HEK293 (cell line): ENCODE data around the gene ZSCAN16.
A peak's percentile ranks its signal among the peaks of the same experiment; 100 is the strongest.

Experiments used
- CTCF ChIA-PET: fragments of 350-600 bp; formaldehyde crosslinking; extraction: SDS; loops from one replicate; lab custom pipeline; 2021; ENCODE audit warnings: antibody characterized with exemption; lab: Yijun Ruan, JAX
- POLR2A ChIA-PET: fragments of 300-600 bp; formaldehyde crosslinking; extraction: SDS; loops from one replicate; lab custom pipeline; 2020; ENCODE audit warnings: antibody characterized with exemption, inconsistent platforms; lab: Yijun Ruan, JAX
- H3K27ac ChIP-seq: fragments of 200-500 bp; sonication (Bioruptor generic); 2 replicates; pipeline ENCODE4 v1.5.1; 2014; ENCODE audit warnings: low read depth, low read length, control low read depth, inconsistent platforms; ENCODE audit errors: extremely low read depth
- H3K36me3 ChIP-seq, 2 experiments: fragments of 200-500 bp in 1 of 2; sonication (Bioruptor generic) in 1 of 2; 1 replicate in 1 of 2; 2 replicates in 1 of 2; pipeline ENCODE4 v1.5.1; 2014 to 2017; ENCODE audit warnings: inconsistent platforms in 2 of 2, low read length in 2 of 2; ENCODE audit not compliant: control insufficient read depth in 2 of 2, insufficient read depth in 1 of 2
- H3K4me1 ChIP-seq: fragments of 200-500 bp; sonication (Bioruptor generic); 2 replicates; pipeline ENCODE4 v1.5.1; 2014; ENCODE audit warnings: mild to moderate bottlenecking, low read length, inconsistent platforms; ENCODE audit not compliant: control insufficient read depth, insufficient read depth
- H3K4me3 ChIP-seq: 2 replicates; pipeline ENCODE4 v1.5.1; 2011; ENCODE audit warnings: low read depth, mild to moderate bottlenecking, control low read depth, low read length, moderate library complexity
- H3K9me3 ChIP-seq: fragments of 200-500 bp; sonication (Bioruptor generic); 2 replicates; pipeline ENCODE4 v1.5.1; 2014; ENCODE audit warnings: low read depth, low read length, inconsistent platforms; ENCODE audit not compliant: control insufficient read depth, insufficient read depth
- BCL11A ChIP-seq: fragments of 450-650 bp; formaldehyde crosslinking; IDR thresholded peaks from 2 replicates; pipeline ENCODE4 v1.5.1; 2016; ENCODE audit warnings: low read depth, missing biosample characterization, missing genetic modification characterization
- EGR2 ChIP-seq: fragments of 450-650 bp; formaldehyde crosslinking; IDR thresholded peaks from 2 replicates; pipeline ENCODE4 v1.5.1; 2016; ENCODE audit warnings: low read depth, missing biosample characterization, missing genetic modification characterization
- GFI1B ChIP-seq: fragments of 450-650 bp; formaldehyde crosslinking; IDR thresholded peaks from 2 replicates; pipeline ENCODE4 v1.5.1; 2016; ENCODE audit warnings: missing biosample characterization, missing genetic modification characterization
- GLI2 ChIP-seq: fragments of 450-650 bp; formaldehyde crosslinking; IDR thresholded peaks from 2 replicates; pipeline ENCODE4; 2017; ENCODE audit warnings: missing biosample characterization, missing genetic modification characterization, low read depth, borderline replicate concordance
- GLIS1 ChIP-seq: fragments of 450-650 bp; formaldehyde crosslinking; IDR thresholded peaks from 2 replicates; pipeline ENCODE4 v1.5.1; 2016; ENCODE audit warnings: missing biosample characterization, missing genetic modification characterization
- HOXA7 ChIP-seq: sonication (generic); formaldehyde crosslinking; IDR thresholded peaks from 2 replicates; pipeline ENCODE4 v1.8.1; 2022; ENCODE audit warnings: missing genetic modification reagents, borderline replicate concordance
- OVOL3 ChIP-seq: fragments of 450-650 bp; formaldehyde crosslinking; IDR thresholded peaks from 2 replicates; pipeline ENCODE4 v1.5.1; 2016; ENCODE audit warnings: missing biosample characterization, missing genetic modification characterization
- SP2 ChIP-seq: fragments of 450-650 bp; formaldehyde crosslinking; IDR thresholded peaks from 2 replicates; pipeline ENCODE4 v1.5.1; 2016; ENCODE audit warnings: missing biosample characterization, missing genetic modification characterization
- ZBTB17 ChIP-seq: fragments of 450-650 bp; formaldehyde crosslinking; IDR thresholded peaks from 2 replicates; pipeline ENCODE4 v1.5.1; 2016; ENCODE audit warnings: missing biosample characterization, missing genetic modification characterization
- ZBTB20 ChIP-seq: fragments of 450-650 bp; formaldehyde crosslinking; IDR thresholded peaks from 2 replicates; pipeline ENCODE4 v1.5.1; 2016; ENCODE audit warnings: missing biosample characterization, missing genetic modification characterization
- ZFHX2 ChIP-seq: fragments of 450-650 bp; formaldehyde crosslinking; conservative IDR thresholded peaks from 2 replicates; pipeline ENCODE4 v1.5.1; 2016; ENCODE audit warnings: missing biosample characterization, missing genetic modification characterization
- ZNF16 ChIP-seq: fragments of 450-650 bp; formaldehyde crosslinking; IDR thresholded peaks from 2 replicates; pipeline ENCODE4 v1.5.1; 2016; ENCODE audit warnings: low read depth, missing biosample characterization, missing genetic modification characterization
- ZNF2 ChIP-seq: fragments of 450-650 bp; formaldehyde crosslinking; IDR thresholded peaks from 2 replicates; pipeline ENCODE4 v1.5.1; 2016; ENCODE audit warnings: missing biosample characterization, missing genetic modification characterization
- ZNF211 ChIP-seq: fragments of 450-650 bp; formaldehyde crosslinking; IDR thresholded peaks from 2 replicates; pipeline ENCODE4 v1.5.1; 2016; ENCODE audit warnings: low read depth, missing biosample characterization, missing genetic modification characterization
- ZNF292 ChIP-seq: fragments of 450-650 bp; formaldehyde crosslinking; IDR thresholded peaks from 2 replicates; pipeline ENCODE4 v1.5.1; 2016; ENCODE audit warnings: low read depth, missing biosample characterization, missing genetic modification characterization, borderline replicate concordance
- ZNF501 ChIP-seq: fragments of 450-650 bp; formaldehyde crosslinking; IDR thresholded peaks from 2 replicates; pipeline ENCODE4 v1.5.1; 2016; ENCODE audit warnings: missing biosample characterization, missing genetic modification characterization
- ZNF561 ChIP-seq: fragments of 450-650 bp; IDR thresholded peaks from 2 replicates; pipeline ENCODE4 v1.5.1; 2018; ENCODE audit warnings: missing biosample characterization, missing genetic modification characterization, borderline replicate concordance
- ZNF76 ChIP-seq: fragments of 450-650 bp; formaldehyde crosslinking; IDR thresholded peaks from 2 replicates; pipeline ENCODE4; 2016; ENCODE audit warnings: low read depth, missing biosample characterization, missing genetic modification characterization, borderline replicate concordance
- ZSCAN30 ChIP-seq: fragments of 450-650 bp; IDR thresholded peaks from 2 replicates; pipeline ENCODE4 v1.5.1; 2018; ENCODE audit warnings: missing biosample characterization, mild to moderate bottlenecking, missing genetic modification characterization, moderate library complexity
- TF ChIP-seq, protein P1 (sequence below): fragments of 450-650 bp; formaldehyde crosslinking; IDR thresholded peaks from 2 replicates; pipeline ENCODE4 v1.5.1; 2016; ENCODE audit warnings: missing biosample characterization, missing genetic modification characterization
- TF ChIP-seq, protein P2 (sequence below): fragments of 450-650 bp; formaldehyde crosslinking; IDR thresholded peaks from 2 replicates; pipeline ENCODE4 v1.5.1; 2016; ENCODE audit warnings: missing biosample characterization, missing genetic modification characterization

The ZSCAN16 gene

GRCh38 chr6:28141500-28142329 lies 17.3 kb downstream of the ZSCAN16 start, which contains the start of gene ZKSCAN8 (continued):
- peak; percentile 95 for TF ChIP-seq ZBTB17 (tag by site-specific recombination)
- TF ChIP-seq GLIS1 (tag by site-specific recombination) = peak; percentile 90
- TF ChIP-seq ZNF561 (tag by site-specific recombination) = peak; percentile 90
- peak; percentile 81 for TF ChIP-seq ZBTB20 (tag by site-specific recombination)
- peak; percentile 63 for TF ChIP-seq SP2 (tag by site-specific recombination)
- TF ChIP-seq ZFHX2 (tag by site-specific recombination) = peak; percentile 27; the same call in 1 of the 2 replicates
- TF ChIP-seq ZNF501 (tag by site-specific recombination) = peak; percentile 96
- TF ChIP-seq, protein P1, sequence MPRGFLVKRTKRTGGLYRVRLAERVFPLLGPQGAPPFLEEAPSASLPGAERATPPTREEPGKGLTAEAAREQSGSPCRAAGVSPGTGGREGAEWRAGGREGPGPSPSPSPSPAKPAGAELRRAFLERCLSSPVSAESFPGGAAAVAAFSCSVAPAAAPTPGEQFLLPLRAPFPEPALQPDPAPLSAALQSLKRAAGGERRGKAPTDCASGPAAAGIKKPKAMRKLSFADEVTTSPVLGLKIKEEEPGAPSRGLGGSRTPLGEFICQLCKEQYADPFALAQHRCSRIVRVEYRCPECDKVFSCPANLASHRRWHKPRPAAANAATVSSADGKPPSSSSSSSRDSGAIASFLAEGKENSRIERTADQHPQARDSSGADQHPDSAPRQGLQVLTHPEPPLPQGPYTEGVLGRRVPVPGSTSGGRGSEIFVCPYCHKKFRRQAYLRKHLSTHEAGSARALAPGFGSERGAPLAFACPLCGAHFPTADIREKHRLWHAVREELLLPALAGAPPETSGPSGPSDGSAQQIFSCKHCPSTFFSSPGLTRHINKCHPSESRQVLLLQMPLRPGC = 0 out of 2 replicates have a peak, but pooled peaks have one; percentile 30
- peak; percentile 69; the same call in 1 of the 2 replicates for TF ChIP-seq BCL11A
- TF ChIP-seq ZNF2 (tag by site-specific recombination) = peak; percentile 97
- 0 out of 2 replicates have a peak, but pooled peaks have one; percentile 17 for TF ChIP-seq ZNF16 (tag by site-specific recombination)
- TF ChIP-seq, protein P2, sequence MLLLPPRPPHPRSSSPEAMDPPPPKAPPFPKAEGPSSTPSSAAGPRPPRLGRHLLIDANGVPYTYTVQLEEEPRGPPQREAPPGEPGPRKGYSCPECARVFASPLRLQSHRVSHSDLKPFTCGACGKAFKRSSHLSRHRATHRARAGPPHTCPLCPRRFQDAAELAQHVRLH = peak; percentile 68; the same call in 1 of the 2 replicates
- 0 out of 2 replicates have a peak, but pooled peaks have one; percentile 20 for TF ChIP-seq EGR2 (tag by site-specific recombination)
- TF ChIP-seq GFI1B (tag by site-specific recombination) = peak; percentile 64; the same call in 1 of the 2 replicates
- TF ChIP-seq OVOL3 (tag by site-specific recombination) = peak; percentile 95
- no peak for TF ChIP-seq HOXA7 (CRISPR knock-in tag)

GRCh38 chr6:28142446-28142845 lies 18.0 kb downstream of the ZSCAN16 start:
- ChIA-PET CTCF (interaction anchor here (1.2 to 1.7 kb wide), 4 partner anchors 10 to 214 kb away, joined by 3 to 6 read pairs (median 6); partner anchors contain the start of gene ZSCAN16), POLR2A (interaction anchor here (1.4 to 3.0 kb wide), 8 partner anchors 14 to 305 kb away, joined by 6 to 59 read pairs (median 12); partner anchors contain the start of genes ZKSCAN4, ZSCAN16 and ZSCAN26)
- Histone ChIP-seq H3K27ac (no peak overlapping the region; the same call in 1 of the 2 replicates), H3K4me1 (peaks cover 6% of the 10 kb centered on the region; the same call in 1 of the 2 replicates), H3K36me3 (peaks cover 30 to 32% of the 10 kb centered on the region in 2 experiments), H3K4me3 (peak overlapping the region; percentile 77), H3K9me3 (no peaks in the 10 kb centered on the region)
- TF ChIP-seq BCL11A (no peak), ZNF211 (tag by site-specific recombination) (no peak), GLI2 (tag by site-specific recombination) (no peak), EGR2 (tag by site-specific recombination) (no peak), ZNF292 (tag by site-specific recombination) (no peak), ZNF76 (tag by site-specific recombination) (0 out of 2 replicates have a peak, but pooled peaks have one; percentile 12), ZSCAN30 (no peak)
- TF ChIP-seq, all 188 proteins: peak for 1
